22Rv1 (cell line): ENCODE results near the gene PCK2.

ENCODE experiments used
- H3K27ac ChIP-seq: fragments of 450-650 bp; 2 replicates; pipeline ENCODE4 v1.5.1; 2017
- ZFX ChIP-seq: fragments of 450-650 bp; IDR thresholded peaks from 2 replicates; pipeline ENCODE4 v1.6.1; 2017; ENCODE audit warnings: antibody characterized with exemption, borderline replicate concordance
- TF ChIP-seq, protein P1 (sequence below): fragments of 450-650 bp; IDR thresholded peaks from 2 replicates; pipeline ENCODE4 v1.5.1; 2017; ENCODE audit warnings: mild to moderate bottlenecking

The PCK2 gene

DNA sequence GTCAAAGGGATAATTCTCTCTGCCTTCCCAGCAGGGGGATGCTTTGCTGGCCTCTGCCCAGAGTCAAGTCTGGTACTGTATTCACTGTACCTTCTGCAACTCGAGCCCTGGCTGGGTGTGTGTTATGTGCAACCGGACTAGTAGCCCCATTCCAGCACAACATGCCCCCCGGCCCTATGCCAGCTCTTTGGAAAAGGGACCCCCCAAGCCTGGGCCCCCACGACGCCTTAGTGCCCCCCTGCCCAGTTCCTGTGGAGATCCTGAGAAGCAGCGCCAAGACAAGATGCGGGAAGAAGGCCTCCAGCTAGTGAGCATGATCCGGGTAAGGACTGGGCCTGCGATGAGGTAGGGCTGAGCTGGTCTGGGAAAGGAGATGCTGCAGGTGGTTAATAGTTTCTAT, 56.5 kb downstream of the PCK2 start:
- TF ChIP-seq, protein P1, sequence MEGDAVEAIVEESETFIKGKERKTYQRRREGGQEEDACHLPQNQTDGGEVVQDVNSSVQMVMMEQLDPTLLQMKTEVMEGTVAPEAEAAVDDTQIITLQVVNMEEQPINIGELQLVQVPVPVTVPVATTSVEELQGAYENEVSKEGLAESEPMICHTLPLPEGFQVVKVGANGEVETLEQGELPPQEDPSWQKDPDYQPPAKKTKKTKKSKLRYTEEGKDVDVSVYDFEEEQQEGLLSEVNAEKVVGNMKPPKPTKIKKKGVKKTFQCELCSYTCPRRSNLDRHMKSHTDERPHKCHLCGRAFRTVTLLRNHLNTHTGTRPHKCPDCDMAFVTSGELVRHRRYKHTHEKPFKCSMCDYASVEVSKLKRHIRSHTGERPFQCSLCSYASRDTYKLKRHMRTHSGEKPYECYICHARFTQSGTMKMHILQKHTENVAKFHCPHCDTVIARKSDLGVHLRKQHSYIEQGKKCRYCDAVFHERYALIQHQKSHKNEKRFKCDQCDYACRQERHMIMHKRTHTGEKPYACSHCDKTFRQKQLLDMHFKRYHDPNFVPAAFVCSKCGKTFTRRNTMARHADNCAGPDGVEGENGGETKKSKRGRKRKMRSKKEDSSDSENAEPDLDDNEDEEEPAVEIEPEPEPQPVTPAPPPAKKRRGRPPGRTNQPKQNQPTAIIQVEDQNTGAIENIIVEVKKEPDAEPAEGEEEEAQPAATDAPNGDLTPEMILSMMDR = no peak
- no peak for TF ChIP-seq ZFX
- H3K27ac ChIP-seq = no peak overlapping the region

DNA sequence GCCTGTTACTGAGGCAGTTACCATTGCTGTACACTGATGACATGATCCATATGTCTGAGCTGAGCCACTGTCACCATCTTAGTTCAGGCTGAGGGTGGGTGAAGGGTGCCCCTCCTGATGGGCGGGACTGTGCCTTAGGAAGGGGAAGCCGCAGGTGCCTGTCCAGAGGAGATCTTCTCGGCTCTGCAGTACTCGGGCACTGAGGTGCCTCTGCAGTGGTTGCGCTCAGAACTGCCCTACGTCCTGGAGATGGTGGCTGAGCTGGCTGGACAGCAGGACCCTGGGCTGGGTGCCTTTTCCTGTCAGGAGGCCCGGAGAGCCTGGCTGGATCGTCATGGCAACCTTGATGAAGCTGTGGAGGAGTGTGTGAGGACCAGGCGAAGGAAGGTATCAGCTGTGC, 56.9 kb downstream of the PCK2 start:
- no peak for TF ChIP-seq ZFX
- TF ChIP-seq, protein P1 = no peak
- no peak overlapping the region for H3K27ac ChIP-seq

DNA sequence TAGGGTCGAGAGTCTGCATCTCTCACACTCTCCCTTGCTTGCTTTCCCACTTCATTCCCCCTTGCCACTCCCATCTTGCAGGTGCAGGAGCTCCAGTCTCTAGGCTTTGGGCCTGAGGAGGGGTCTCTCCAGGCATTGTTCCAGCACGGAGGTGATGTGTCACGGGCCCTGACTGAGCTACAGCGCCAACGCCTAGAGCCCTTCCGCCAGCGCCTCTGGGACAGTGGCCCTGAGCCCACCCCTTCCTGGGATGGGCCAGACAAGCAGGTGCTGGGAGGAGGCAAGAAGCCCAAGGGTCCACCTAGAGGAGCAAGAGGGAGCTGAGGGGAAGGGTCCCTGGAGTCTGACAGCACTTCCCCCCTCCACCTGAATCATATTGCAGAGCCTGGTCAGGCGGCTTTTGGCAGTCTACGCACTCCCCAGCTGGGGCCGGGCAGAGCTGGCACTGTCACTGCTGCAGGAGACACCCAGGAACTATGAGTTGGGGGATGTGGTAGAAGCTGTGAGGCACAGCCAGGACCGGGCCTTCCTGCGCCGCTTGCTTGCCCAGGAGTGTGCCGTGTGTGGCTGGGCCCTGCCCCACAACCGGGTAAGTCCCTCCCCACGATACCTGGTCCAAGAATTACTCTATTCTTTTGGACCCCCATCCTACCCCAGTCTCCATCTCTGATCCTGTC, 57.4 kb downstream of the PCK2 start:
- TF ChIP-seq, protein P1 = no peak
- TF ChIP-seq ZFX = no peak
- H3K27ac ChIP-seq = no peak overlapping the region
